Erythroblast (primary cell): ENCODE results near the gene MRPL40.

Experiments
- GATA1 ChIP-seq: IDR thresholded peaks from 2 replicates; pipeline ENCODE4 v1.6.1; 2011; ENCODE audit warnings: low read depth, mild to moderate bottlenecking, control low read depth, low read length, moderate library complexity
- POLR2A ChIP-seq: IDR thresholded peaks from 2 replicates; pipeline ENCODE4 v1.6.1; 2011; ENCODE audit warnings: mild to moderate bottlenecking, low read length

GRCh38 chr22:19406281-19406811 lies 26.0 kb upstream of the MRPL40 start:
- no peak for TF ChIP-seq POLR2A
- no peak for TF ChIP-seq GATA1
